HG02970 (cell line): ENCODE data around the gene CNTN5.

ENCODE experiments used
- ATAC-seq: cut with Tn5 transposase; IDR thresholded peaks from one replicate; pipeline ENCODE4 v1.9.1; 2021; ENCODE audit warnings: mild to moderate bottlenecking, moderate library complexity, moderate number of reproducible peaks; ENCODE audit not compliant: unreplicated experiment, low FRiP score

CNTN5 gene

GRCh38 chr11:99841885-99842284 is 821.1 kb downstream of the CNTN5 start:
- no peak for ATAC-seq

GRCh38 chr11:99865951-99866350 is 845.2 kb downstream of the CNTN5 start:
- ATAC-seq: no peak

- ATAC-seq: no peak
Observed at GRCh38 chr11:99881610-99882009, 860.9 kb downstream of the CNTN5 start.

- no peak for ATAC-seq
Observed at GRCh38 chr11:99884750-99885149, 864.0 kb downstream of the CNTN5 start.

- ATAC-seq: no peak
Observed at GRCh38 chr11:99887481-99887880, 866.7 kb downstream of the CNTN5 start.

- no peak for ATAC-seq
Observed at GRCh38 chr11:99893811-99894210, 873.1 kb downstream of the CNTN5 start.

- no peak for ATAC-seq
Observed at GRCh38 chr11:99901175-99901574, 880.4 kb downstream of the CNTN5 start.

GRCh38 chr11:99911116-99911515 is 890.4 kb downstream of the CNTN5 start:
- no peak for ATAC-seq

- ATAC-seq: no peak
Observed at GRCh38 chr11:99916078-99916477, 895.3 kb downstream of the CNTN5 start.

- ATAC-seq: no peak
Observed at GRCh38 chr11:99918761-99919160, 898.0 kb downstream of the CNTN5 start.

- no peak for ATAC-seq
Observed at GRCh38 chr11:99920956-99921355, 900.2 kb downstream of the CNTN5 start.

- no peak for ATAC-seq
Observed at GRCh38 chr11:99925968-99926367, 905.2 kb downstream of the CNTN5 start.

GRCh38 chr11:99932684-99933083 is 911.9 kb downstream of the CNTN5 start:
- no peak for ATAC-seq

GRCh38 chr11:99934008-99934407 is 913.3 kb downstream of the CNTN5 start:
- ATAC-seq: no peak

- no peak for ATAC-seq
Observed at GRCh38 chr11:99937330-99937729, 916.6 kb downstream of the CNTN5 start.

- no peak for ATAC-seq
Observed at GRCh38 chr11:99952816-99953215, 932.1 kb downstream of the CNTN5 start.

GRCh38 chr11:99960536-99960935 is 939.8 kb downstream of the CNTN5 start:
- ATAC-seq: no peak

- ATAC-seq: no peak
Observed at GRCh38 chr11:99968336-99968735, 947.6 kb downstream of the CNTN5 start.

- no peak for ATAC-seq
Observed at GRCh38 chr11:99973993-99974392, 953.2 kb downstream of the CNTN5 start.

GRCh38 chr11:99979042-99979441 is 958.3 kb downstream of the CNTN5 start:
- no peak for ATAC-seq

- no peak for ATAC-seq
Observed at GRCh38 chr11:99987821-99988470, 967.2 kb downstream of the CNTN5 start.

- no peak for ATAC-seq
Observed at GRCh38 chr11:99988471-99988837, 967.7 kb downstream of the CNTN5 start.

- ATAC-seq: no peak
Observed at GRCh38 chr11:100003985-100004384, 983.2 kb downstream of the CNTN5 start.
